ENCODE results near the gene SEMA3B. TPM values are rescaled to one million over a fixed set of nuclear protein-coding genes. Genes with fewer than 3 reads are reported as not detected.

SEMA3B gene
- total and polyA plus RNA-seq, 12 donors = 14.9 to 46.7 (median 21.9) TPM

GRCh38 chr3:50318615-50319014, 49.7 kb downstream of the SEMA3B start:
- Histone ChIP-seq H3K27me3 (no peaks in the 10 kb centered on the region), H3K27ac (peak overlapping the region in 9 of 10 donors; percentile 21 to 99 (median 97)), H3K9me3 (no peaks in the 10 kb centered on the region), H3K4me1 (peaks cover 19 to 72% (median 55%) of the 10 kb centered on the region in 9 donors), H3K36me3 (peaks cover 0 to 58% (median 33%) of the 10 kb centered on the region in 9 donors), H3K4me3 (peak overlapping the region in 9 of 10 donors; percentile 57 to 88 (median 81))
- ATAC-seq = no peak
- no peak for TF ChIP-seq CTCF (IDR thresholded peaks at IDR 0.05)
- intact Hi-C loops (cut with DNase I) = no loop called here
- no peak for DNase-seq
- 73 to 85% methylated on average over 10 of the region's 10 CpGs for WGBS, 2 donors

- Histone ChIP-seq H3K4me1 (peaks cover 24 to 77% (median 61%) of the 10 kb centered on the region in 9 donors), H3K27ac (peak overlapping the region; percentile 61 to 99 (median 97)), H3K27me3 (no peaks in the 10 kb centered on the region), H3K4me3 (peak overlapping the region in 9 of 10 donors; percentile 57 to 88 (median 81)), H3K36me3 (peaks cover 0 to 58% (median 33%) of the 10 kb centered on the region in 9 donors), H3K9me3 (no peaks in the 10 kb centered on the region)
- 69 to 79% methylated on average over 16 of the region's 16 CpGs for WGBS, 2 donors
- no peak for ATAC-seq
- intact Hi-C loops (cut with DNase I) = no loop called here
- TF ChIP-seq CTCF (IDR thresholded peaks at IDR 0.05) = no peak
- no peak for DNase-seq
Measured at GRCh38 chr3:50319181-50319893, 50.4 kb downstream of the SEMA3B start.

- H3K4me3 ChIP-seq = peak overlapping the region; percentile 57 to 88 (median 80)
- peaks cover 29 to 81% (median 68%) of the 10 kb centered on the region in 9 donors for H3K4me1 ChIP-seq
- ATAC-seq (no peak), DNase-seq (no peak)
- WGBS, 2 donors = 67 to 71% methylated on average over 29 of the region's 29 CpGs
- H3K27me3 ChIP-seq = no peaks in the 10 kb centered on the region
- H3K9me3 ChIP-seq = no peaks in the 10 kb centered on the region
- peak in 2 of 9 donors; percentile 6 to 22 for TF ChIP-seq CTCF (IDR thresholded peaks at IDR 0.05)
- H3K36me3 ChIP-seq = peaks cover 0 to 57% (median 33%) of the 10 kb centered on the region in 9 donors
- H3K27ac ChIP-seq = peak overlapping the region; percentile 91 to 99 (median 97)
- intact Hi-C loops (cut with DNase I) = loop anchor here in 4 of 10 donors (2.0 to 10.0 kb wide), 5 partner anchors 19 to 83 kb away; partner anchors contain the start of genes GNAI2 (in 1 of the 4) and SEMA3B (in 1 of the 4)
Measured at GRCh38 chr3:50319894-50320625, 51.1 kb downstream of the SEMA3B start.

- H3K36me3 ChIP-seq = peaks cover 0 to 57% (median 37%) of the 10 kb centered on the region in 9 donors
- 0 to 1% methylated on average over 37 to 45 of the region's 45 CpGs for WGBS, 2 donors
- intact Hi-C loops (cut with DNase I) = loop anchor here in 5 of 10 donors (1.0 to 10.0 kb wide), 6 partner anchors 18 to 84 kb away; partner anchors contain the start of genes GNAI2 (in 1 of the 5), HYAL1 (in 1 of the 5) and SEMA3B (in 1 of the 5)
- H3K27me3 ChIP-seq = no peaks in the 10 kb centered on the region
- peak overlapping the region; percentile 57 to 88 (median 80) for H3K4me3 ChIP-seq
- H3K27ac ChIP-seq = peak overlapping the region; percentile 91 to 99 (median 97)
- H3K9me3 ChIP-seq = no peaks in the 10 kb centered on the region
- DNase-seq = peak; percentile 82 to 83
- ATAC-seq = peak; percentile 27 to 69 (median 44)
- H3K4me1 ChIP-seq = peaks cover 29 to 88% (median 71%) of the 10 kb centered on the region in 9 donors
- TF ChIP-seq CTCF (IDR thresholded peaks at IDR 0.05) = no peak
Measured at GRCh38 chr3:50320853-50321335, 51.9 kb downstream of the SEMA3B start.

Data from heart right ventricle (tissue), 16 donors.